ENCODE results near the gene NEDD4L. TPM values are rescaled to one million over a fixed set of nuclear protein-coding genes. Genes with fewer than 3 reads are reported as not detected.

Gene NEDD4L
- total and polyA plus RNA-seq, 8 donors, result 88.0 to 159 (median 95.2) TPM

- H3K4me1 ChIP-seq, result peaks cover 4 to 15% of the 10 kb centered on the region in 2 donors
- H3K36me3 ChIP-seq, result no peaks in the 10 kb centered on the region
- ATAC-seq (no peak), DNase-seq (no peak)
- H3K27me3 ChIP-seq, result no peaks in the 10 kb centered on the region
- H3K27ac ChIP-seq, result no peak overlapping the region
- TF ChIP-seq, protein P1, sequence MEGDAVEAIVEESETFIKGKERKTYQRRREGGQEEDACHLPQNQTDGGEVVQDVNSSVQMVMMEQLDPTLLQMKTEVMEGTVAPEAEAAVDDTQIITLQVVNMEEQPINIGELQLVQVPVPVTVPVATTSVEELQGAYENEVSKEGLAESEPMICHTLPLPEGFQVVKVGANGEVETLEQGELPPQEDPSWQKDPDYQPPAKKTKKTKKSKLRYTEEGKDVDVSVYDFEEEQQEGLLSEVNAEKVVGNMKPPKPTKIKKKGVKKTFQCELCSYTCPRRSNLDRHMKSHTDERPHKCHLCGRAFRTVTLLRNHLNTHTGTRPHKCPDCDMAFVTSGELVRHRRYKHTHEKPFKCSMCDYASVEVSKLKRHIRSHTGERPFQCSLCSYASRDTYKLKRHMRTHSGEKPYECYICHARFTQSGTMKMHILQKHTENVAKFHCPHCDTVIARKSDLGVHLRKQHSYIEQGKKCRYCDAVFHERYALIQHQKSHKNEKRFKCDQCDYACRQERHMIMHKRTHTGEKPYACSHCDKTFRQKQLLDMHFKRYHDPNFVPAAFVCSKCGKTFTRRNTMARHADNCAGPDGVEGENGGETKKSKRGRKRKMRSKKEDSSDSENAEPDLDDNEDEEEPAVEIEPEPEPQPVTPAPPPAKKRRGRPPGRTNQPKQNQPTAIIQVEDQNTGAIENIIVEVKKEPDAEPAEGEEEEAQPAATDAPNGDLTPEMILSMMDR (IDR thresholded peaks at IDR 0.05), result no peak
- H3K9me3 ChIP-seq, result no peaks in the 10 kb centered on the region
- H3K4me3 ChIP-seq, result no peak overlapping the region
- intact Hi-C loops (cut with DNase I), result no loop called here
Observed at GRCh38 chr18:58242968-58243367, 198.9 kb downstream of the NEDD4L start.

GRCh38 chr18:58243401-58243800 is 199.4 kb downstream of the NEDD4L start:
- Histone ChIP-seq H3K27ac (no peak overlapping the region), H3K36me3 (no peaks in the 10 kb centered on the region)
- TF ChIP-seq, protein P1 (IDR thresholded peaks at IDR 0.05), result no peak

GRCh38 chr18:58247363-58247834 is 203.4 kb downstream of the NEDD4L start:
- peak in 2 of 4 donors; percentile 51 to 70 for DNase-seq
- ATAC-seq, result peak; percentile 47

More at GRCh38 chr18:58243401-58243800, 199.4 kb downstream of the NEDD4L start:
- Histone ChIP-seq H3K4me1 (peaks cover 4 to 15% of the 10 kb centered on the region in 2 donors), H3K4me3 (no peak overlapping the region), H3K27me3 (no peaks in the 10 kb centered on the region), H3K9me3 (no peaks in the 10 kb centered on the region)
- intact Hi-C loops (cut with DNase I), result no loop called here
- DNase-seq (no peak), ATAC-seq (no peak)

GRCh38 chr18:58249712-58250111 is 205.7 kb downstream of the NEDD4L start:
- TF ChIP-seq, protein P1 (IDR thresholded peaks at IDR 0.05), result no peak
- intact Hi-C loops (cut with DNase I), result no loop called here
- DNase-seq (peak in 1 of 4 donors; percentile 41), ATAC-seq (no peak)
- no peaks in the 10 kb centered on the region for H3K9me3 ChIP-seq
- H3K4me3 ChIP-seq, result no peak overlapping the region
- H3K27ac ChIP-seq, result no peak overlapping the region
- peaks cover 4 to 13% of the 10 kb centered on the region in 2 donors for H3K4me1 ChIP-seq
- no peaks in the 10 kb centered on the region for H3K27me3 ChIP-seq
- H3K36me3 ChIP-seq, result no peaks in the 10 kb centered on the region

More at GRCh38 chr18:58247363-58247834, 203.4 kb downstream of the NEDD4L start:
- intact Hi-C loops (cut with DNase I), result no loop called here
- TF ChIP-seq, protein P1 (IDR thresholded peaks at IDR 0.05), result no peak
- Histone ChIP-seq H3K9me3 (no peaks in the 10 kb centered on the region), H3K27me3 (no peaks in the 10 kb centered on the region), H3K27ac (peak overlapping the region; percentile 48 to 63), H3K4me1 (peaks cover 4 to 13% of the 10 kb centered on the region in 2 donors), H3K4me3 (no peak overlapping the region), H3K36me3 (no peaks in the 10 kb centered on the region)

- intact Hi-C loops (cut with DNase I), result no loop called here
- no peak for ATAC-seq
- no peak for DNase-seq
- Histone ChIP-seq H3K36me3 (peaks cover 0 to 11% of the 10 kb centered on the region in 2 donors), H3K4me3 (no peak overlapping the region), H3K27me3 (no peaks in the 10 kb centered on the region), H3K9me3 (no peaks in the 10 kb centered on the region), H3K27ac (no peak overlapping the region), H3K4me1 (peaks cover 1 to 13% of the 10 kb centered on the region in 2 donors)
- TF ChIP-seq, protein P1 (IDR thresholded peaks at IDR 0.05), result no peak
Observed at GRCh38 chr18:58251416-58251815, 207.4 kb downstream of the NEDD4L start.

Measured in left lung (tissue), 10 donors.